Ectodermal cell (in vitro differentiated cells): Measurements from ENCODE around the gene ENTHD1.
"Not testable (repeated sequence)": the region's sequence is repeated elsewhere in the genome, so short reads cannot be mapped to it uniquely, and the experiment has no call there.

Experiments
- H3K27ac ChIP-seq: 2 replicates; pipeline ENCODE4 v1.7.0; 2013; ENCODE audit warnings: mild to moderate bottlenecking, low read depth, low read length; ENCODE audit not compliant: insufficient read depth, poor library complexity, severe bottlenecking
- H3K27me3 ChIP-seq: 2 replicates; pipeline ENCODE4 v1.7.0; 2013; ENCODE audit warnings: mild to moderate bottlenecking, low read length; ENCODE audit not compliant: insufficient read depth, control insufficient read depth, poor library complexity, severe bottlenecking
- H3K36me3 ChIP-seq: one replicate; pipeline ENCODE4 v1.7.0; 2013; ENCODE audit warnings: low read length; ENCODE audit not compliant: control insufficient read depth, insufficient read depth
- H3K4me1 ChIP-seq: one replicate; pipeline ENCODE4 v1.7.0; 2013; ENCODE audit warnings: low read length; ENCODE audit not compliant: control insufficient read depth, insufficient read depth
- H3K4me3 ChIP-seq: 2 replicates; pipeline ENCODE4 v1.7.0; 2013; ENCODE audit warnings: low read depth, low read length, control low read depth; ENCODE audit not compliant: insufficient read depth
- H3K9me3 ChIP-seq: 2 replicates; pipeline ENCODE4 v1.7.0; 2013; ENCODE audit warnings: mild to moderate bottlenecking, low read length, moderate library complexity; ENCODE audit not compliant: control insufficient read depth
- WGBS, 2 experiments: methylation state at CpG; one replicate each; pipeline ENCODE4 v1.1.7; 2013; ENCODE audit warnings: missing lambda C conversion rate in 2 of 2; 5-methylcytosine and 5-hydroxymethylcytosine counted together

ENTHD1 gene

GRCh38 chr22:39877079-39877845, 16.3 kb downstream of the ENTHD1 start:
- H3K9me3 ChIP-seq: no peaks in the 10 kb centered on the region
- no peak overlapping the region for H3K27ac ChIP-seq
- H3K4me3 ChIP-seq: no peak overlapping the region
- H3K27me3 ChIP-seq: no peaks in the 10 kb centered on the region
- H3K36me3 ChIP-seq: no peaks in the 10 kb centered on the region
- WGBS, 2 experiments: 77 to 83% methylated on average over 6 of the region's 6 CpGs
- H3K4me1 ChIP-seq: no peaks in the 10 kb centered on the region

- H3K36me3 ChIP-seq, H3K4me1 ChIP-seq, H3K27ac ChIP-seq, H3K4me3 ChIP-seq, H3K27me3 ChIP-seq, H3K9me3 ChIP-seq: not testable (repeated sequence)
- WGBS, 2 experiments: 94 to 95% methylated on average over 22 to 34 of the region's 42 CpGs
These were observed 18.2 kb downstream of the ENTHD1 start for GRCh38 chr22:39875176-39875885.

GRCh38 chr22:39873965-39874364, 19.6 kb downstream of the ENTHD1 start:
- H3K27ac ChIP-seq: no peak overlapping the region
- no peaks in the 10 kb centered on the region for H3K27me3 ChIP-seq
- no peaks in the 10 kb centered on the region for H3K36me3 ChIP-seq
- no peak overlapping the region for H3K4me3 ChIP-seq
- no peaks in the 10 kb centered on the region for H3K9me3 ChIP-seq
- WGBS, 2 experiments: 82 to 85% methylated on average over 1 of the region's 1 CpG
- H3K4me1 ChIP-seq: no peaks in the 10 kb centered on the region

GRCh38 chr22:39872548-39872947, 21.0 kb downstream of the ENTHD1 start:
- Histone ChIP-seq H3K36me3 (no peaks in the 10 kb centered on the region), H3K27me3 (no peaks in the 10 kb centered on the region), H3K27ac (no peak overlapping the region), H3K9me3 (no peaks in the 10 kb centered on the region), H3K4me1 (no peaks in the 10 kb centered on the region), H3K4me3 (no peak overlapping the region)
- 100% methylated on average over 1 of the region's 1 CpG for WGBS, 2 experiments

- Histone ChIP-seq H3K36me3 (no peaks in the 10 kb centered on the region), H3K4me3 (no peak overlapping the region), H3K4me1 (no peaks in the 10 kb centered on the region), H3K27ac (no peak overlapping the region), H3K9me3 (no peaks in the 10 kb centered on the region), H3K27me3 (no peaks in the 10 kb centered on the region)
- 28 to 64% methylated on average over 2 to 3 of the region's 5 CpGs for whole genome bisulfite sequencing, 2 experiments
These were observed 22.4 kb downstream of the ENTHD1 start for GRCh38 chr22:39871008-39871798.

- WGBS, 2 experiments: 85 to 91% methylated on average over 2 of the region's 2 CpGs
These were observed 23.8 kb downstream of the ENTHD1 start for GRCh38 chr22:39869797-39870196.

GRCh38 chr22:39868741-39869140, 24.8 kb downstream of the ENTHD1 start:
- Histone ChIP-seq H3K27me3 (no peaks in the 10 kb centered on the region), H3K36me3 (no peaks in the 10 kb centered on the region), H3K4me1 (no peaks in the 10 kb centered on the region), H3K4me3 (no peak overlapping the region), H3K9me3 (no peaks in the 10 kb centered on the region), H3K27ac (no peak overlapping the region)
- 73 to 75% methylated on average over 1 of the region's 1 CpG for WGBS, 2 experiments

More at GRCh38 chr22:39869797-39870196, 23.8 kb downstream of the ENTHD1 start:
- H3K27me3 ChIP-seq, H3K36me3 ChIP-seq, H3K27ac ChIP-seq, H3K4me1 ChIP-seq, H3K9me3 ChIP-seq, H3K4me3 ChIP-seq: not testable (repeated sequence)

GRCh38 chr22:39859903-39860588, 33.5 kb downstream of the ENTHD1 start:
- no peaks in the 10 kb centered on the region for H3K36me3 ChIP-seq
- H3K27me3 ChIP-seq: no peaks in the 10 kb centered on the region
- H3K9me3 ChIP-seq: no peaks in the 10 kb centered on the region
- no peaks in the 10 kb centered on the region for H3K4me1 ChIP-seq
- 87 to 88% methylated on average over 7 of the region's 7 CpGs for WGBS, 2 experiments
- no peak overlapping the region for H3K4me3 ChIP-seq
- H3K27ac ChIP-seq: no peak overlapping the region

- H3K27me3 ChIP-seq: no peaks in the 10 kb centered on the region
- no peak overlapping the region for H3K27ac ChIP-seq
- H3K4me1 ChIP-seq: no peaks in the 10 kb centered on the region
- no peaks in the 10 kb centered on the region for H3K36me3 ChIP-seq
- WGBS, 2 experiments: 88 to 90% methylated on average over 4 of the region's 4 CpGs
- no peaks in the 10 kb centered on the region for H3K9me3 ChIP-seq
- H3K4me3 ChIP-seq: no peak overlapping the region
These were observed 37.0 kb downstream of the ENTHD1 start for GRCh38 chr22:39856588-39856987.
